GM19324 (cell line): ENCODE data around the gene UGT2B15.
"Not testable (repeated sequence)": the region's sequence is repeated elsewhere in the genome, so short reads cannot be mapped to it uniquely, and the experiment has no call there.

ENCODE experiments used
- ATAC-seq: cut with Tn5 transposase; IDR thresholded peaks from one replicate; pipeline ENCODE4 v1.9.1; 2021; ENCODE audit warnings: mild to moderate bottlenecking, moderate library complexity; ENCODE audit not compliant: unreplicated experiment, low FRiP score

The UGT2B15 gene

GRCh38 chr4:68670479-68670939 lies at the start of gene UGT2B15:
Gene UGT2B15 (minus strand): TSS chr4:68670652. CDS start chr4:68670618, 34 bp downstream.
- not testable (repeated sequence) for ATAC-seq

- no peak for ATAC-seq
Measured at GRCh38 chr4:68719075-68719473, 48.6 kb upstream of the UGT2B15 start.

- no peak for ATAC-seq
Measured at GRCh38 chr4:68718447-68719074, 48.1 kb upstream of the UGT2B15 start.

GRCh38 chr4:68717999-68718398 lies 47.5 kb upstream of the UGT2B15 start:
- no peak for ATAC-seq

- ATAC-seq, result no peak
Measured at GRCh38 chr4:68714400-68714799, 43.9 kb upstream of the UGT2B15 start.

GRCh38 chr4:68712207-68712606 lies 41.8 kb upstream of the UGT2B15 start:
- ATAC-seq, result no peak

- ATAC-seq, result no peak
Measured at GRCh38 chr4:68708566-68708965, 38.1 kb upstream of the UGT2B15 start.

GRCh38 chr4:68703168-68703567 lies 32.7 kb upstream of the UGT2B15 start:
- ATAC-seq, result not testable (repeated sequence)

- no peak for ATAC-seq
Measured at GRCh38 chr4:68700152-68700551, 29.7 kb upstream of the UGT2B15 start.

- no peak for ATAC-seq
Measured at GRCh38 chr4:68693325-68694075, 23.0 kb upstream of the UGT2B15 start.

GRCh38 chr4:68691186-68691585 lies 20.7 kb upstream of the UGT2B15 start:
- ATAC-seq, result no peak

- ATAC-seq, result no peak
Measured at GRCh38 chr4:68683034-68683433, 12.6 kb upstream of the UGT2B15 start.

GRCh38 chr4:68681298-68681697 lies 10.8 kb upstream of the UGT2B15 start:
- ATAC-seq, result not testable (repeated sequence)

- no peak for ATAC-seq
Measured at GRCh38 chr4:68673143-68673542, 2.7 kb upstream of the UGT2B15 start.

GRCh38 chr4:68671217-68671616 lies 765 bp upstream of the UGT2B15 start:
- ATAC-seq, result not testable (repeated sequence)

- ATAC-seq, result not testable (repeated sequence)
Measured at GRCh38 chr4:68668537-68669163, 1.8 kb downstream of the UGT2B15 start.

GRCh38 chr4:68667551-68667950 lies 2.9 kb downstream of the UGT2B15 start:
- not testable (repeated sequence) for ATAC-seq

GRCh38 chr4:68664721-68665120 lies 5.7 kb downstream of the UGT2B15 start:
- ATAC-seq, result not testable (repeated sequence)

GRCh38 chr4:68662836-68663574 lies 7.4 kb downstream of the UGT2B15 start:
- ATAC-seq, result not testable (repeated sequence)

- ATAC-seq, result no peak
Measured at GRCh38 chr4:68658672-68659071, 11.8 kb downstream of the UGT2B15 start.
